Liver (tissue), 9 donors: ENCODE results near the gene CEP131. TPM values are rescaled to one million over a fixed set of nuclear protein-coding genes. Genes with fewer than 3 reads are reported as not detected.
"Not testable (repeated sequence)": the region's sequence is repeated elsewhere in the genome, so short reads cannot be mapped to it uniquely, and the experiment has no call there.

Experiments
- DNase-seq: peaks from one replicate; pipeline ENCODE4 v3.0.0-alpha.2; 2017; ENCODE audit warnings: low spot score
- H3K27ac ChIP-seq, 2 donors: one replicate each; pipeline ENCODE4 v1.7.0; 2013; ENCODE audit warnings: inconsistent platforms in 2 of 2, low read length in 2 of 2, control low read depth in 1 of 2, low read depth in 1 of 2, mild to moderate bottlenecking in 1 of 2
- H3K27me3 ChIP-seq, 4 donors: one replicate each; pipeline versions ENCODE4 v1.6.1 to v1.7.0; 2013; ENCODE audit warnings: low read length in 3 of 4, inconsistent platforms in 1 of 4, mild to moderate bottlenecking in 1 of 4, moderate library complexity in 1 of 4; ENCODE audit not compliant: control insufficient read depth in 4 of 4, insufficient read depth in 4 of 4
- H3K36me3 ChIP-seq, 4 donors: one replicate each; pipeline versions ENCODE4 v1.6.1 to v1.7.0; 2013; ENCODE audit warnings: low read length in 3 of 4, mild to moderate bottlenecking in 3 of 4, low read depth in 1 of 4, moderate library complexity in 1 of 4; ENCODE audit not compliant: control insufficient read depth in 4 of 4, insufficient read depth in 3 of 4
- H3K4me1 ChIP-seq, 4 donors: one replicate each; pipeline versions ENCODE4 v1.6.1 to v1.7.0; 2013; ENCODE audit warnings: low read length in 3 of 4, mild to moderate bottlenecking in 3 of 4, moderate library complexity in 1 of 4; ENCODE audit not compliant: control insufficient read depth in 4 of 4, insufficient read depth in 4 of 4
- H3K4me3 ChIP-seq, 3 donors: one replicate each; pipeline versions ENCODE4 v1.6.1 to v1.7.0; 2013; ENCODE audit warnings: low read length in 3 of 3, control low read depth in 1 of 3, low read depth in 1 of 3, mild to moderate bottlenecking in 1 of 3
- H3K9ac ChIP-seq, 2 donors: one replicate each; pipeline ENCODE4 v1.7.0; 2013; ENCODE audit warnings: low read length in 2 of 2, mild to moderate bottlenecking in 2 of 2, moderate library complexity in 2 of 2, control low read depth in 1 of 2, low read depth in 1 of 2
- H3K9me3 ChIP-seq, 4 donors: one replicate each; pipeline versions ENCODE4 v1.6.1 to v1.7.0; 2013; ENCODE audit warnings: low read length in 3 of 4; ENCODE audit not compliant: control insufficient read depth in 4 of 4
- ATF3 ChIP-seq: IDR thresholded peaks from 2 replicates; pipeline ENCODE4 v1.6.1; 2016; ENCODE audit warnings: antibody characterized with exemption
- CTCF ChIP-seq: fragments of 150-350 bp; IDR thresholded peaks from 2 replicates; pipeline ENCODE4 v1.5.1; 2017; ENCODE audit warnings: improper control_type of control experiment, low read depth, low read length; ENCODE audit not compliant: missing input control
- EGR1 ChIP-seq, 2 donors: IDR thresholded peaks; 2 replicates each; pipeline ENCODE4 v1.6.1; 2016 to 2018; ENCODE audit warnings: antibody characterized with exemption in 2 of 2, low read depth in 2 of 2
- FOXA1 ChIP-seq: IDR thresholded peaks from 2 replicates; pipeline ENCODE4 v1.6.1; 2016; ENCODE audit warnings: antibody characterized with exemption
- FOXA2 ChIP-seq: IDR thresholded peaks from 2 replicates; pipeline ENCODE4 v1.6.1; 2016; ENCODE audit warnings: antibody characterized with exemption
- GABPA ChIP-seq, 2 donors: IDR thresholded peaks in 1 of 2; conservative IDR thresholded peaks in 1 of 2; 2 replicates each; pipeline ENCODE4 v1.6.1; 2016; ENCODE audit warnings: antibody characterized with exemption in 2 of 2, mild to moderate bottlenecking in 1 of 2, moderate library complexity in 1 of 2
- HNF4A ChIP-seq, 2 donors: conservative IDR thresholded peaks; 2 replicates each; pipeline ENCODE4 v1.6.1; 2016; ENCODE audit warnings: antibody characterized with exemption in 2 of 2, mild to moderate bottlenecking in 2 of 2
- HNF4G ChIP-seq: IDR thresholded peaks from 2 replicates; pipeline ENCODE4 v1.6.1; 2016; ENCODE audit warnings: antibody characterized with exemption
- RAD21 ChIP-seq, 2 donors: IDR thresholded peaks; 2 replicates each; pipeline ENCODE4 v1.6.1; 2016; ENCODE audit warnings: antibody characterized with exemption in 2 of 2, mild to moderate bottlenecking in 2 of 2
- REST ChIP-seq: IDR thresholded peaks from 2 replicates; pipeline ENCODE4 v1.6.1; 2016; ENCODE audit warnings: antibody characterized with exemption, mild to moderate bottlenecking
- RXRA ChIP-seq, 2 donors: IDR thresholded peaks; 2 replicates each; pipeline ENCODE4 v1.6.1; 2017 to 2018; ENCODE audit warnings: antibody characterized with exemption in 2 of 2, mild to moderate bottlenecking in 1 of 2
- SP1 ChIP-seq: IDR thresholded peaks from 2 replicates; pipeline ENCODE4 v1.6.1; 2018; ENCODE audit warnings: antibody characterized with exemption, mild to moderate bottlenecking
- TAF1 ChIP-seq: conservative IDR thresholded peaks from 2 replicates; pipeline ENCODE4 v1.6.1; 2016; ENCODE audit warnings: antibody characterized with exemption, mild to moderate bottlenecking
- WGBS: extraction: QIAGEN DNeasy Blood & Tissue Kit; methylation state at CpG from one replicate; pipeline ENCODE4 v1.1.7; 2013; 5-methylcytosine and 5-hydroxymethylcytosine counted together
- polyA plus RNA-seq, 2 donors: library from polyadenylated mRNA; stranded (reverse) in 1 of 2; unstranded in 1 of 2; fragments of 200-250 nt in 1 of 2; fragments of >200 nt in 1 of 2; fragmentation: Nextera tagmentation in 1 of 2; extraction: Ambion mirVana in 1 of 2; gene quantifications; one replicate each; pipeline versions ENCODE4 v1.2.1 to v1.2.3, GENCODE V29; 2013 to 2015
- total RNA-seq, 2 donors: library from RNA; depleted of rRNA; stranded (reverse); fragments of >200 nt; gene quantifications; one replicate each; pipeline ENCODE4 v1.2.3, GENCODE V29; 2014
- donor health status: healthy.
- donor health status: healthy.
- donor health status: healthy.
- donor health status: healthy.
- donor health status: healthy.

CEP131 gene
- total and polyA plus RNA-seq, 4 donors = 0.71 to 6.3 (median 2.2) TPM

- TF ChIP-seq EGR1 (IDR thresholded peaks at IDR 0.05; ENCODE audit: low read depth in 2 of 2) = no peak
- no peak for TF ChIP-seq HNF4G
- TF ChIP-seq GABPA (IDR thresholded peaks at IDR 0.05 in 1 of 2, conservative IDR thresholded peaks at IDR 0.05 in 1 of 2) = no peak
- no peaks in the 10 kb centered on the region for H3K27me3 ChIP-seq
- DNase-seq = no peak
- 91% methylated on average over 38 of the region's 38 CpGs for WGBS
- no peak overlapping the region for H3K27ac ChIP-seq
- H3K4me3 ChIP-seq = no peak overlapping the region
- H3K4me1 ChIP-seq = peaks cover 0 to 2% (median 1%) of the 10 kb centered on the region in 4 donors
- H3K36me3 ChIP-seq = no peaks in the 10 kb centered on the region
- H3K9me3 ChIP-seq = no peaks in the 10 kb centered on the region
- no peak overlapping the region for H3K9ac ChIP-seq
Observed at GRCh38 chr17:81156866-81157805, 65.6 kb downstream of the CEP131 start.

DNA sequence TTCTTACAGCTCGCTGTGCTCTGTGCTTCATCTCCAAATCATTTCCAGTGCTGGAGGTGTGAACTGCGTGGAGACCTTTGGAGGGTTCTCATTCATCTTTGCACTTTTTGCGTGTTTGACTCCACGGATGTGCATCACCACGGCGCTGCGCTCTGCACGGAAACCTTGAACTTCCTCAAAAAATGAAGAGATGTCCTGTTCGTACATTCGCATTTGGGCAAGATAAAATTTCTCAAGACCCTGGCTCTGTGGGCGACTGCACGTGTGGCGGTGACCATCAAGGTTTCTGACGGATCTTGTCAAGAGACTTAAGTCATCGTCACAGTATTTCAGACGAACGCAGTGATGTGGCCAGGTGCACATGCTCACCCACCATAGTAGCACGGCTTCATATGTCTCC, 67.8 kb downstream of the CEP131 start:
- Histone ChIP-seq H3K9ac (no peak overlapping the region), H3K9me3 (no peaks in the 10 kb centered on the region), H3K36me3 (no peaks in the 10 kb centered on the region), H3K4me3 (no peak overlapping the region), H3K27me3 (no peaks in the 10 kb centered on the region), H3K4me1 (peaks cover 0 to 2% (median 1%) of the 10 kb centered on the region in 4 donors), H3K27ac (no peak overlapping the region)
- whole genome bisulfite sequencing = 91% methylated on average over 18 of the region's 18 CpGs
- no peak for DNase-seq
- no peak for TF ChIP-seq EGR1 (IDR thresholded peaks at IDR 0.05; ENCODE audit: low read depth in 2 of 2)
- TF ChIP-seq HNF4A (conservative IDR thresholded peaks at IDR 0.05) = no peak
- TF ChIP-seq CTCF = no peak
- no peak for TF ChIP-seq FOXA2
- TF ChIP-seq ATF3 = no peak
- TF ChIP-seq SP1 = no peak
- no peak for TF ChIP-seq HNF4G
- TF ChIP-seq RXRA (IDR thresholded peaks at IDR 0.05) = no peak

DNA sequence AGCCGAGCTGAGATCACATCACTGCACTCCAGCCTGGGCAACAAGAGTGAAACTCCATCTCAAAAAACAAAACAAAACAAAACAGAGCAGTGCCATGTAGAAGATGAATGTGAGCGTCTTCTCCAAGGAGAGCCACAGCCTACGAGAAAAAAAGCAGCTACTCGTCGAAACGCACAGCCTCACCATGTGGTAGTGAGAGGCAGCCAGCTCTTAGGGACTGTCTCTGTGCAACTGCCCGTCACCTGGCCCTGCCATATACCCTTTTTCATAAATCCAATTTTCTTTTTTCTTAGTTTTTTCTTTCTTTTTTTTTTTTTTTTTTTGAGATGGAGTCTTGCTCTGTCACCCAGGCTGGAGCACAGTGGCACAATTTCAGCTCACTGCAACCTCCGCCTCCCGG, 68.7 kb downstream of the CEP131 start:
- H3K27me3 ChIP-seq, H3K27ac ChIP-seq, DNase-seq, H3K9me3 ChIP-seq, H3K9ac ChIP-seq, H3K36me3 ChIP-seq, H3K4me1 ChIP-seq, H3K4me3 ChIP-seq: not testable (repeated sequence)
- WGBS = 95% methylated on average over 9 of the region's 9 CpGs

DNA sequence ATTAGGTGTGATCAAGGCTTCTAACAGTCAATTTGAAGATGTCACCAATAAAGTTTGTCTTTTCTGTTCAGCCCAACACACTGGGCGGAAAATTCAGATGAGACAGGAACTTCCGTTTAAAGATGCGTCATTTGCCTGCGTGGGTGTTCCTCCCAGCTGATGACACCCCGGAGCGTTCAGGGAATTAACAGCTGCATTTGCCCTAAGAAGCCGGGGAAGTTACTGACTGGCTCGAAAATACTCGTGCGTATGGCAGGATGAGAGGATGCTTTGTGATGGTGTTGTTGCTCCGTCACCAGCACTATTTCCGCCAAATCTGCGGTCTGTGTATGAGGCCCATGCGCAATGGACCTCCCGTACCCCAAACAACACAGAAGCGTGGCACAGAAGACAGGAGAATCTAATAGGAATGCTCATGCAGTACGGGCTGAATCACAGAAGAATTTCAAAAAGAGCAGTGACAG, 69.4 kb downstream of the CEP131 start:
- Histone ChIP-seq H3K27ac (peak overlapping the region in 1 of 2 donors; percentile 7), H3K4me3 (no peak overlapping the region), H3K9me3 (no peaks in the 10 kb centered on the region)
- TF ChIP-seq CTCF = no peak
- no peak for TF ChIP-seq GABPA (IDR thresholded peaks at IDR 0.05 in 1 of 2, conservative IDR thresholded peaks at IDR 0.05 in 1 of 2)
- no peak for TF ChIP-seq SP1
- TF ChIP-seq REST = no peak
- no peak for TF ChIP-seq FOXA1
- no peak for TF ChIP-seq TAF1
- TF ChIP-seq RAD21 (IDR thresholded peaks at IDR 0.05) = no peak

More for the DNA sequence above, 69.4 kb downstream of the CEP131 start:
- peaks cover 0 to 2% (median 0%) of the 10 kb centered on the region in 4 donors for H3K27me3 ChIP-seq
- no peaks in the 10 kb centered on the region for H3K36me3 ChIP-seq
- no peak overlapping the region for H3K9ac ChIP-seq
- no peaks in the 10 kb centered on the region for H3K4me1 ChIP-seq
- no peak for DNase-seq
- 88% methylated on average over 17 of the region's 17 CpGs for WGBS
